Measurements from ENCODE around the gene LRRK1. TPM values are rescaled to one million over a fixed set of nuclear protein-coding genes. Genes with fewer than 3 reads are reported as not detected.
A peak's percentile ranks its signal among the peaks of the same experiment; 100 is the strongest.

LRRK1 gene
- total RNA-seq, 1 donor from 2014 or later: 21.1 TPM

- Histone ChIP-seq H3K36me3 (no peaks in the 10 kb centered on the region), H3K9me3 (no peaks in the 10 kb centered on the region), H3K27me3 (no peaks in the 10 kb centered on the region), H3K27ac (no peak overlapping the region), H3K4me1 (peaks cover 30% of the 10 kb centered on the region), H3K4me3 (no peak overlapping the region)
- no peak for TF ChIP-seq CTCF (IDR thresholded peaks at IDR 0.05)
- no peak for DNase-seq (ENCODE audit: extremely low spot score in 2 of 2)
- intact Hi-C loops (cut with DNase I): loop anchor here (2.0 to 5.0 kb wide), 2 partner anchors 73 to 161 kb away; no protein-coding TSS in a partner anchor
Observed at GRCh38 chr15:101089579-101090427, 170.6 kb downstream of the LRRK1 start.

- no peaks in the 10 kb centered on the region for H3K9me3 ChIP-seq
- no peaks in the 10 kb centered on the region for H3K27me3 ChIP-seq
- no peak overlapping the region for H3K4me3 ChIP-seq
- no peaks in the 10 kb centered on the region for H3K36me3 ChIP-seq
- peaks cover 30% of the 10 kb centered on the region for H3K4me1 ChIP-seq
- intact Hi-C loops (cut with DNase I): no loop called here
- TF ChIP-seq POLR2AphosphoS5 (IDR thresholded peaks at IDR 0.05; ENCODE audit: insufficient read depth in 1 of 2, low read depth in 1 of 2) (no peak), POLR2A (IDR thresholded peaks at IDR 0.05) (no peak), CTCF (IDR thresholded peaks at IDR 0.05) (no peak)
- DNase-seq (ENCODE audit: extremely low spot score in 2 of 2): no peak
- no peak overlapping the region for H3K27ac ChIP-seq
Observed at GRCh38 chr15:101090428-101090790, 171.3 kb downstream of the LRRK1 start.

- Histone ChIP-seq H3K9me3 (no peaks in the 10 kb centered on the region), H3K4me1 (peaks cover 30% of the 10 kb centered on the region), H3K4me3 (no peak overlapping the region), H3K36me3 (no peaks in the 10 kb centered on the region), H3K27me3 (no peaks in the 10 kb centered on the region), H3K27ac (peak overlapping the region; percentile 77)
- intact Hi-C loops (cut with DNase I): no loop called here
- TF ChIP-seq POLR2A (IDR thresholded peaks at IDR 0.05): no peak
- TF ChIP-seq POLR2AphosphoS5 (IDR thresholded peaks at IDR 0.05; ENCODE audit: insufficient read depth in 1 of 2, low read depth in 1 of 2): peak in 1 of 2 donors; percentile 40
- TF ChIP-seq CTCF (IDR thresholded peaks at IDR 0.05): no peak
- DNase-seq (ENCODE audit: extremely low spot score in 2 of 2): no peak
Observed at GRCh38 chr15:101091080-101092017, 172.2 kb downstream of the LRRK1 start.

GRCh38 chr15:101092156-101092866, 173.2 kb downstream of the LRRK1 start:
- Histone ChIP-seq H3K4me1 (peaks cover 30% of the 10 kb centered on the region), H3K27ac (peak overlapping the region; percentile 77), H3K4me3 (no peak overlapping the region), H3K27me3 (no peaks in the 10 kb centered on the region), H3K36me3 (no peaks in the 10 kb centered on the region), H3K9me3 (no peaks in the 10 kb centered on the region)
- TF ChIP-seq POLR2AphosphoS5 (IDR thresholded peaks at IDR 0.05; ENCODE audit: insufficient read depth in 1 of 2, low read depth in 1 of 2) (no peak), CTCF (IDR thresholded peaks at IDR 0.05) (no peak), POLR2A (IDR thresholded peaks at IDR 0.05) (no peak)
- intact Hi-C loops (cut with DNase I): no loop called here
- no peak for DNase-seq (ENCODE audit: extremely low spot score in 2 of 2)
